OCI-LY3 (cell line): ENCODE results near the gene SPP1.

Experiments
- EZH2phosphoT487 ChIP-seq: fragments of 200-600 bp; shearing (Covaris generic); IDR thresholded peaks from 2 replicates; pipeline ENCODE4 v1.6.1; 2018; ENCODE audit warnings: antibody characterized with exemption, mixed run types, low read depth
- TF ChIP-seq, protein P1 (sequence below): fragments of 200-600, 300-600 bp; sonication (generic); IDR thresholded peaks from 2 replicates; pipeline ENCODE4 v1.5.1; 2014; ENCODE audit warnings: antibody characterized with exemption, low read length, low read depth

DNA sequence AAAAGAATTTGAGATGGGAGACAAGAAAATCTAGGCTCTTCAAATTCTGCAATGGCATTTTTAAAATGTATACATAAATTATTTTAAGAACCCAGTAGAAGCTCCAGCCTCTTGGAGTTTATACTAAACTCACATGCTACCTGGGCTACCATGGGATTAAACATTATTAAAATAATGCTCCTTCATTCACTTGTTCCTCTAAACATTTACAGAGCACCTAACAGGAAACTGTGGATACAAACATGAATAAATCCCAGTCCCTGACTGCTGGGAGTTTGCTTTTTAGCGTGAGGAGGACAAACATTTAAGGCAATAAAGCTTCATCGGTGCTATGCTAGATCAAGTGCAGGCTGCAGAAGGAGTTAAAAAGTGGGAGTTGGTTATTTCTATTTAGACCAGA lies 5.4 kb upstream of the SPP1 start:
- TF ChIP-seq, protein P1, sequence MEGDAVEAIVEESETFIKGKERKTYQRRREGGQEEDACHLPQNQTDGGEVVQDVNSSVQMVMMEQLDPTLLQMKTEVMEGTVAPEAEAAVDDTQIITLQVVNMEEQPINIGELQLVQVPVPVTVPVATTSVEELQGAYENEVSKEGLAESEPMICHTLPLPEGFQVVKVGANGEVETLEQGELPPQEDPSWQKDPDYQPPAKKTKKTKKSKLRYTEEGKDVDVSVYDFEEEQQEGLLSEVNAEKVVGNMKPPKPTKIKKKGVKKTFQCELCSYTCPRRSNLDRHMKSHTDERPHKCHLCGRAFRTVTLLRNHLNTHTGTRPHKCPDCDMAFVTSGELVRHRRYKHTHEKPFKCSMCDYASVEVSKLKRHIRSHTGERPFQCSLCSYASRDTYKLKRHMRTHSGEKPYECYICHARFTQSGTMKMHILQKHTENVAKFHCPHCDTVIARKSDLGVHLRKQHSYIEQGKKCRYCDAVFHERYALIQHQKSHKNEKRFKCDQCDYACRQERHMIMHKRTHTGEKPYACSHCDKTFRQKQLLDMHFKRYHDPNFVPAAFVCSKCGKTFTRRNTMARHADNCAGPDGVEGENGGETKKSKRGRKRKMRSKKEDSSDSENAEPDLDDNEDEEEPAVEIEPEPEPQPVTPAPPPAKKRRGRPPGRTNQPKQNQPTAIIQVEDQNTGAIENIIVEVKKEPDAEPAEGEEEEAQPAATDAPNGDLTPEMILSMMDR: no peak
- TF ChIP-seq EZH2phosphoT487: no peak
